GM23248 (cell line): ENCODE results near the gene ZBTB49.

Experiments
- EZH2 ChIP-seq: fragments of 200-600 bp; sonication (generic); IDR thresholded peaks from 2 replicates; pipeline ENCODE4 v1.6.1; 2018; ENCODE audit warnings: antibody characterized with exemption, mild to moderate bottlenecking; ENCODE audit not compliant: insufficient read depth, poor library complexity, severe bottlenecking
- EZH2phosphoT487 ChIP-seq: fragments of 200-600 bp; sonication (generic); IDR thresholded peaks from 2 replicates; pipeline ENCODE4 v1.6.1; 2018; ENCODE audit warnings: antibody characterized with exemption, moderate library complexity, mild to moderate bottlenecking, low read depth; ENCODE audit not compliant: insufficient read depth

- no peak for TF ChIP-seq EZH2phosphoT487
- TF ChIP-seq EZH2 = no peak
Observed at GRCh38 chr4:4311193-4311592, 21.1 kb downstream of the ZBTB49 start.
